ENCODE measurements around the gene NGEF. TPM values are rescaled to one million over a fixed set of nuclear protein-coding genes. Genes with fewer than 3 reads are reported as not detected.

The NGEF gene
- total RNA-seq, 4 donors from 2014 or later, result 0.29 to 18.4 (median 5.2) TPM

- H3K9me3 ChIP-seq, result no peaks in the 10 kb centered on the region
- H3K4me3 ChIP-seq, result no peak overlapping the region
- no peak overlapping the region for H3K27ac ChIP-seq
- intact Hi-C loops (cut with DNase I; ENCODE audit: low total_unique reads), result no loop called here
- no peaks in the 10 kb centered on the region for H3K36me3 ChIP-seq
- H3K27me3 ChIP-seq, result no peaks in the 10 kb centered on the region
- H3K4me1 ChIP-seq, result no peaks in the 10 kb centered on the region
- no peak for DNase-seq
- TF ChIP-seq, protein P1, sequence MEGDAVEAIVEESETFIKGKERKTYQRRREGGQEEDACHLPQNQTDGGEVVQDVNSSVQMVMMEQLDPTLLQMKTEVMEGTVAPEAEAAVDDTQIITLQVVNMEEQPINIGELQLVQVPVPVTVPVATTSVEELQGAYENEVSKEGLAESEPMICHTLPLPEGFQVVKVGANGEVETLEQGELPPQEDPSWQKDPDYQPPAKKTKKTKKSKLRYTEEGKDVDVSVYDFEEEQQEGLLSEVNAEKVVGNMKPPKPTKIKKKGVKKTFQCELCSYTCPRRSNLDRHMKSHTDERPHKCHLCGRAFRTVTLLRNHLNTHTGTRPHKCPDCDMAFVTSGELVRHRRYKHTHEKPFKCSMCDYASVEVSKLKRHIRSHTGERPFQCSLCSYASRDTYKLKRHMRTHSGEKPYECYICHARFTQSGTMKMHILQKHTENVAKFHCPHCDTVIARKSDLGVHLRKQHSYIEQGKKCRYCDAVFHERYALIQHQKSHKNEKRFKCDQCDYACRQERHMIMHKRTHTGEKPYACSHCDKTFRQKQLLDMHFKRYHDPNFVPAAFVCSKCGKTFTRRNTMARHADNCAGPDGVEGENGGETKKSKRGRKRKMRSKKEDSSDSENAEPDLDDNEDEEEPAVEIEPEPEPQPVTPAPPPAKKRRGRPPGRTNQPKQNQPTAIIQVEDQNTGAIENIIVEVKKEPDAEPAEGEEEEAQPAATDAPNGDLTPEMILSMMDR (IDR thresholded peaks at IDR 0.05), result no peak
- TF ChIP-seq POLR2A (IDR thresholded peaks at IDR 0.05), result no peak
Measured at GRCh38 chr2:232940724-232941123, 72.3 kb downstream of the NGEF start.

DNA sequence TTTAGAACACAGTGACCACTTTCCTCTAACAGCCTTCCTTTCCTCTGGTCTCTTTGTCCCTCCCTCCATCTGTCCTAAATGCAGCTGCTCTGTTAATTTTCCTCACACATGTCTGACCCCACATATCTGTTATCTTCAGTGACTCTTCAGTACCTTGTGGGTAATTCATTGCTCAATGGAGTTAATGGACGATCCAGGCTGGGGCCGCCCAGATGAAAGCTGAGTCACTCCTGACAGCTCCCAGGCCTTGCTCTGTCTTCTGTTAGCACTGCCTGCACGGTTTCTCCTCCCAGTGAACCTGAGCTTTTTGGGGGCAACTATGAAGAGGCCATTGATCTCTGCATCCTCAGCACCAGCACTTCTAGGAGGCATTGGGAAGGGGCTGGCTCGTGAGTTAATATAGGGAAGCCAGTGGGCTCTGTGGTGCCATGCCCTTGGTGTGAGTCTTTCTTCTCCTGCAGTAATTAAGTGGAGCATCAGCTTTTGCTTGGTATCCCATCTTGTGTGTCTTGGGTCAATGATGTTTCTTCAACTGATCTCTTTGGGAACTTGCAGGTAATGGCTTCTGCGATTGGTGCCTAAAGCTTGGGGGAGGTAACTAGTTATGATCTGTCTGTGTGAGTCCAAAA lies 75.7 kb downstream of the NGEF start:
- Histone ChIP-seq H3K4me3 (no peak overlapping the region), H3K27ac (no peak overlapping the region), H3K27me3 (no peaks in the 10 kb centered on the region), H3K36me3 (no peaks in the 10 kb centered on the region), H3K4me1 (no peaks in the 10 kb centered on the region), H3K9me3 (no peaks in the 10 kb centered on the region)
- TF ChIP-seq, protein P1 (IDR thresholded peaks at IDR 0.05), result no peak
- TF ChIP-seq POLR2A (IDR thresholded peaks at IDR 0.05), result no peak
- intact Hi-C loops (cut with DNase I; ENCODE audit: low total_unique reads), result no loop called here
- DNase-seq, result no peak

- Histone ChIP-seq H3K36me3 (no peaks in the 10 kb centered on the region), H3K27ac (no peak overlapping the region), H3K4me3 (no peak overlapping the region), H3K9me3 (no peaks in the 10 kb centered on the region), H3K4me1 (no peaks in the 10 kb centered on the region), H3K27me3 (no peaks in the 10 kb centered on the region)
- TF ChIP-seq, protein P1 (IDR thresholded peaks at IDR 0.05), result no peak
- no peak for TF ChIP-seq POLR2A (IDR thresholded peaks at IDR 0.05)
- DNase-seq, result no peak
- intact Hi-C loops (cut with DNase I; ENCODE audit: low total_unique reads), result no loop called here
Measured at GRCh38 chr2:232931636-232932035, 81.4 kb downstream of the NGEF start.

DNA sequence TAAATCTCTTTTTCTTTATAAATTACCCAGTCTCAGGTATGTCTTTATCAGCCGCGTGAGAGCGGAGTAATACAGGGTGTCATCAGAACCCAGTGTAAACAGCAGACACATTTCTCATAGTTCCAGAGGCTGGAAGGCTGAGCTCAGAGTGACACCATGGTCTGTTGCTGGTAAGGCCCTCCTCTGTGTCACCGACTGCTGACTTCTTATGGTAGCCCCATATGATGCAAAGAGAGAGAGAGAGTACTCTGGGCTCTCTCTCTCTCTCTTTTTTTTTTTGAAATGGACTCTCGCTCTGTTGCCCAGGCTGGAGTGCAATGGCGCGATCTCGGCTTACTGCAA lies 83.0 kb downstream of the NGEF start:
- intact Hi-C loops (cut with DNase I; ENCODE audit: low total_unique reads), result no loop called here
- TF ChIP-seq, protein P1 (IDR thresholded peaks at IDR 0.05), result no peak
- TF ChIP-seq POLR2A (IDR thresholded peaks at IDR 0.05), result no peak
- DNase-seq, result no peak
- H3K27ac ChIP-seq, result no peak overlapping the region
- H3K4me1 ChIP-seq, result no peaks in the 10 kb centered on the region
- H3K36me3 ChIP-seq, result no peaks in the 10 kb centered on the region
- no peak overlapping the region for H3K4me3 ChIP-seq
- H3K9me3 ChIP-seq, result no peaks in the 10 kb centered on the region
- no peaks in the 10 kb centered on the region for H3K27me3 ChIP-seq

DNA sequence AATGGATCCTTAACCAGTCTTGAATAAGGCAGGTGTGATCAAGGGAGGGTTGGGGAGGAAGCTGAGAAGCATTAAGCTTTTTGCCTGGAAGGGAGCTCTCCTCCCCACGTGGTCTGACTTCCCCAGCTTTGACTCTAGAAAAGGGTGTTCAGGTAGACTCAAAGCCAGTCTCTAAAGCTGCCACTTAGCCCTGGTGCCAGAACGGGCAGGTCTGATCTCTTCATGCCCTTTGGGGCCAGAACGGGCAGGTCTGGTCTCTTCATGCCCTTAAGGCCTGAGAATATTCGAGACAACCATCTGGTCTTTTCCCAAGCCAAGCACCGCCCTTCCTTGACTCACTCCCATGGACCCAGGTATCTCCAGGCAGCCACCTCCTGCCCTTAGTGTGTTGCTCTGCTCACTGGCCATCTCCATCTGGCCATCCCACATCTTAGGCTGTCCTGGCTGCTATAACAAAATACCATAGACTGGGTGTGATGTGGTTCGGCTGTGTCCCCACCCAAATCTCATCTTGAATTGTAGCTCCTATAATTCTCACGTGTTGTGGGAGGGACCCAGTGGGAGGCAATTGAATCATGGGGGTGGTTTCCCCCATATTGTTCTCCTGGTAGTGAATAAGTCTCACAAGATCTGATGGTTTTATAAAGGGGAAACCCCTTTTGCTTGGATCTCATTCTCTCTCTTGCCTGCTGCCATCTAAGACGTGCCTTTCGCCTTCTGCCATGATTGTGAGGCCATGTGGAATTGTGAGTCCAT lies 83.6 kb downstream of the NGEF start:
- H3K4me3 ChIP-seq, result no peak overlapping the region
- no peaks in the 10 kb centered on the region for H3K27me3 ChIP-seq
- no peak for DNase-seq
- H3K9me3 ChIP-seq, result no peaks in the 10 kb centered on the region
- intact Hi-C loops (cut with DNase I; ENCODE audit: low total_unique reads), result no loop called here
- TF ChIP-seq, protein P1 (IDR thresholded peaks at IDR 0.05), result no peak
- no peak for TF ChIP-seq POLR2A (IDR thresholded peaks at IDR 0.05)
- H3K36me3 ChIP-seq, result no peaks in the 10 kb centered on the region
- no peak overlapping the region for H3K27ac ChIP-seq
- no peaks in the 10 kb centered on the region for H3K4me1 ChIP-seq

All from uterus (tissue), 4 donors.